Peyer's patch (tissue), 4 donors: ENCODE data around the gene RPS23.

Experiments used
- POLR2A ChIP-seq, 2 donors: fragments of 450-650 bp; IDR thresholded peaks; one replicate each; pipeline ENCODE4 v1.5.1; 2017; ENCODE audit warnings: antibody characterized with exemption in 2 of 2, mild to moderate bottlenecking in 2 of 2, moderate library complexity in 2 of 2
- TF ChIP-seq, protein P1 (sequence below), 6 experiments: fragments of 450-650 bp in 4 of 6; fragments of 200-600 bp in 2 of 6; sonication (generic) in 1 of 6; IDR thresholded peaks; one replicate each; pipeline ENCODE4 v1.5.1; 2017 to 2019; ENCODE audit warnings: antibody characterized with exemption in 6 of 6, mild to moderate bottlenecking in 3 of 6, moderate library complexity in 1 of 6

DNA sequence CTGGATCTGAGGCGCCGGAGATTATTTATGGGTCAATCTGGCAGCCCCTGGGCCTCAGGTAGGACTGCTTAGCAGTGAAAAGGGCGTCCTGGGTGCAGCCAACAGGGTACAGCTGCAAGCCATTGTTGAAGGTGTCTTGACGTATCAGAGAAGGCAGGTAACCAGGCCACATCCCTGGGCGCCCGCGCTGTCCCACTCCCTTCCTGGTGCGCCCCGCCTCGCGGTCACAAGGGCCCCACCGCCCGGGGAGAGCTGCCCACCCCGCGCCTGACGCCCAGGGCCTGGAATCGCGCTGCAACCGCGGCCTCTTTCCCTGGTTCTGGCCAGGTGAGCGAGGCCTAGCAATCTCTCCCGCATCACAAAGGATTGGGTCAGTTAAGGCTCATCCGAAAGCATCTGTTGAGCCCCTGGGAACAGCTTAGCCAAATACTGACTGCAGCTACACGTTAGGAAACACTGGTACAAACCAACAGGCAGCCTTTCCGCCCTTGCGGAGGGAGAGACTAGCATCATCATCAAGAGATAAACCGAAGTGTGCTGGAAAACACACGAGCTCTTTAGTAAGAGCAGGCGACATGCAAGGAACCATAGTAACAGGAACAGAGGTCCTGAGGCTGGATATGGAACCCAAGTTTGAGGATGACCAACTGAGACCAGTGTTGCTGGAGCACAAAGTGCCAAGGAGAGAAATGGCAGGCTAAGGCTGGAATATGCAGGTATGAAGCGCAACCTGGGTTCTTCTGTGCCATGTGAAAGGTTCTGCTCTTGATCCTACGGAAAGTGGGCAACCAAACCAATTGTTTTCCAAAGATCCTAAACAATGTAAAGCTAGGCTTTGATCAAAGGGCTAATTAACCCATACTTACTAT lies 3.6 kb downstream of the RPS23 start:
- TF ChIP-seq, protein P1, sequence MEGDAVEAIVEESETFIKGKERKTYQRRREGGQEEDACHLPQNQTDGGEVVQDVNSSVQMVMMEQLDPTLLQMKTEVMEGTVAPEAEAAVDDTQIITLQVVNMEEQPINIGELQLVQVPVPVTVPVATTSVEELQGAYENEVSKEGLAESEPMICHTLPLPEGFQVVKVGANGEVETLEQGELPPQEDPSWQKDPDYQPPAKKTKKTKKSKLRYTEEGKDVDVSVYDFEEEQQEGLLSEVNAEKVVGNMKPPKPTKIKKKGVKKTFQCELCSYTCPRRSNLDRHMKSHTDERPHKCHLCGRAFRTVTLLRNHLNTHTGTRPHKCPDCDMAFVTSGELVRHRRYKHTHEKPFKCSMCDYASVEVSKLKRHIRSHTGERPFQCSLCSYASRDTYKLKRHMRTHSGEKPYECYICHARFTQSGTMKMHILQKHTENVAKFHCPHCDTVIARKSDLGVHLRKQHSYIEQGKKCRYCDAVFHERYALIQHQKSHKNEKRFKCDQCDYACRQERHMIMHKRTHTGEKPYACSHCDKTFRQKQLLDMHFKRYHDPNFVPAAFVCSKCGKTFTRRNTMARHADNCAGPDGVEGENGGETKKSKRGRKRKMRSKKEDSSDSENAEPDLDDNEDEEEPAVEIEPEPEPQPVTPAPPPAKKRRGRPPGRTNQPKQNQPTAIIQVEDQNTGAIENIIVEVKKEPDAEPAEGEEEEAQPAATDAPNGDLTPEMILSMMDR (IDR thresholded peaks at IDR 0.05): no peak
- TF ChIP-seq POLR2A (IDR thresholded peaks at IDR 0.05): no peak
